ENCODE results near the gene EP300. TPM values are rescaled to one million over a fixed set of nuclear protein-coding genes. Genes with fewer than 3 reads are reported as not detected.

EP300 gene
- 51.1 and 106 TPM in 2 replicates for total RNA-seq

DNA sequence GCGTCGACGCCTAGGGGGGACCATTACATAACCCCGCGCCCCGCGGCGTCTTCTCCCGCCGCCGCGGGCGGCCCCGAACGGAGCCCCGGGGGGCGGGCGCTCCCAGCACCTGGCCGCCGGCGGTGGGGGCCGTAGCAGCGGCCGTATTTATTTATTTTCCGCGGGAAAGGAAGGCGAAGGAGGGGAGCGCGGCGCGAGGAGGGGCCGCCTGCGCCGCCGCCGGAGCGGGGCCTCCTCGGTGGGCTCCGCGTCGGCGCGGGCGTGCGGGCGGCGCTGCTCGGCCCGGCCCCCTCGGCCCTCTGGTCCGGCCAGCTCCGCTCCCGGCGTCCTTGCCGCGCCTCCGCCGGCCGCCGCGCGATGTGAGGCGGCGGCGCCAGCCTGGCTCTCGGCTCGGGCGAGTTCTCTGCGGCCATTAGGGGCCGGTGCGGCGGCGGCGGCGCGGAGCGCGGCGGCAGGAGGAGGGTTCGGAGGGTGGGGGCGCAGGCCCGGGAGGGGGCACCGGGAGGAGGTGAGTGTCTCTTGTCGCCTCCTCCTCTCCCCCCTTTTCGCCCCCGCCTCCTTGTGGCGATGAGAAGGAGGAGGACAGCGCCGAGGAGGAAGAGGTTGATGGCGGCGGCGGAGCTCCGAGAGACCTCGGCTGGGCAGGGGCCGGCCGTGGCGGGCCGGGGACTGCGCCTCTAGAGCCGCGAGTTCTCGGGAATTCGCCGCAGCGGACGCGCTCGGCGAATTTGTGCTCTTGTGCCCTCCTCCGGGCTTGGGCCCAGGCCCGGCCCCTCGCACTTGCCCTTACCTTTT is at the start of gene EP300:
Gene EP300 (plus strand): TSS at position 570 of the 795 bp plus-strand sequence. CDS start 413 bp downstream, outside the sequence.

DNA sequence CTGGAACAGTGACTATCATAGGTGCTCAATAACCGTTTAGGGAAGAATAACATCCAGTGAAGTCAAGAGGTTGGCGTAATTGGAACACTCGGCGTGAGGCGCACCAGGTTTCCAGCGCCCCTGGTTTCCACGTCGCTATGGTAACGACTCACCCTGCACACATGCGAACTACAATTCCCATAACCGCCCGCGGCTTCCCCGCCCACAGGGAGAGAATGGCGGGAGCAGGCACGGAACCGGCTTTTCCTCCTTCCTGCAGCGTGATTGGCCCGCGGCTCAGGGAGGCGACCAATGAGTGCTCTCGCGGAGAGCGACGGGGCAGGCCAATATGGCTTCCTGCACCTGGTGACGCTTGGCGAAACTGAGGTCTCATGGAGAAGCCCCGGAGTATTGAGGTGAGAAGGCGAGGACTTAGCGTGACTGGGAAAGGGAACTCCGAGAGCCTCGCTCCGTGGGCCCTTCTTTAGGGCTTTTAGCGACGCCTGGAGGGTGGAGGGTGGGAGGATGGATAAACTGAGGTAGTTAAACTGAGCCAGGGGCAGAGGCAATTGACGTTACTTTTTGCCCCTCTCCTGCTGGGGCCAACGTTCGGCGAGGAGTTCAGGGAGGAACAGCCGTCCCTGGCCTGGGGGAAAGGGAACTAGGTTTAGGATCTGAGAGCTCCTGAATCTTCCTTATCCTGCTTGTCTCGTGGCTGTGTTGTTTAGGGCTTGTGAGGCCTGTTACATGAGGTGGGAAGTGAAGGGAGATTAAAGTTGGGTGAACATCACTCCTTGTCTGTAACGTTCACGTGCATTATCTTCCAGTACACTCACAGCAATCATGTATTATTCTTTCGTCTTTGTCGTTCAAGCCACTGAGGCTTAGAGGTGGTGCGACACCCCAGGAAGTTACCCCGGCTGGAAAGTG is 112.9 kb downstream of the EP300 start, which contains the start of gene L3MBTL2:
Gene L3MBTL2 (plus strand): TSS at position 321 of the 909 bp plus-strand sequence. CDS start 51 bp downstream, at position 372.

Small RNA genes within 50 kb of the gene (small RNA-seq; reads per million reads assigned to genes)
- gene RF00019 (not detected), gene RNU6-375P (not detected)

Other genes starting within 250 kb of the EP300 start
- gene ST13, start 236.0 kb upstream of the EP300 start, total RNA-seq = 160 and 234 TPM in 2 replicates
- gene XPNPEP3, start 235.4 kb upstream of the EP300 start, total RNA-seq = 11.4 and 13.0 TPM in 2 replicates
- gene DNAJB7, start 230.5 kb upstream of the EP300 start, total RNA-seq = not detected in 2 replicates
- gene RBX1, start 141.2 kb upstream of the EP300 start, total RNA-seq = 50.9 and 57.3 TPM in 2 replicates
- 19.6 and 24.6 TPM in 2 replicates for gene L3MBTL2, start 112.7 kb downstream of the EP300 start, total RNA-seq
- 1.2 and 2.8 TPM in 2 replicates for gene CHADL, start 148.3 kb downstream of the EP300 start, total RNA-seq
- gene RANGAP1, start 193.6 kb downstream of the EP300 start, total RNA-seq = 16.5 and 40.6 TPM in 2 replicates
- 33.8 and 42.5 TPM in 2 replicates for gene ZC3H7B, start 208.9 kb downstream of the EP300 start, total RNA-seq